MM.1S (cell line): Measurements from ENCODE around the gene SCAPER.

Experiments
- DNase-seq: peaks from one replicate; pipeline ENCODE4 v3.0.0-alpha.2; 2015
- H2AFZ ChIP-seq: fragments of 300-600 bp; sonication (generic); 2 replicates; pipeline ENCODE4 v1.6.0; 2016; ENCODE audit warnings: antibody characterized with exemption, low read length
- H3F3A ChIP-seq: fragments of 300-600 bp; sonication (generic); 2 replicates; pipeline ENCODE4 v1.6.1; 2016; ENCODE audit warnings: mild to moderate bottlenecking, antibody characterized with exemption, low read length, moderate library complexity, mixed read lengths; ENCODE audit not compliant: insufficient read depth
- H3K27ac ChIP-seq: fragments of 300-600 bp; sonication (generic); 2 replicates; pipeline ENCODE4 v1.5.1; 2016; ENCODE audit warnings: mild to moderate bottlenecking, low read length
- H3K27me3 ChIP-seq: fragments of 300-600 bp; sonication (generic); replicated peaks from 2 replicates; pipeline ENCODE4 v1.6.0; 2016; ENCODE audit warnings: low read length; ENCODE audit not compliant: insufficient read depth
- H3K36me3 ChIP-seq: fragments of 300-600 bp; sonication (generic); replicated peaks from 2 replicates; pipeline ENCODE4 v1.6.1; 2016; ENCODE audit warnings: mild to moderate bottlenecking, low read length, mixed read lengths; ENCODE audit not compliant: insufficient read depth
- H3K4me1 ChIP-seq: fragments of 300-600 bp; sonication (generic); 2 replicates; pipeline ENCODE4 v1.6.1; 2016; ENCODE audit warnings: low read length, mixed read lengths
- H3K4me2 ChIP-seq: fragments of 300-600 bp; sonication (generic); 2 replicates; pipeline ENCODE4 v1.6.0; 2016; ENCODE audit warnings: low read depth, low read length
- H3K4me3 ChIP-seq: fragments of 300-600 bp; sonication (generic); 2 replicates; pipeline ENCODE4 v1.5.1; 2016; ENCODE audit warnings: low read length, mixed read lengths
- H3K79me2 ChIP-seq: fragments of 300-600 bp; sonication (generic); 2 replicates; pipeline ENCODE4 v1.6.1; 2016; ENCODE audit warnings: mixed run types, low read length, mixed read lengths
- H3K9ac ChIP-seq: fragments of 300-600 bp; sonication (generic); 2 replicates; pipeline ENCODE4 v1.6.1; 2016; ENCODE audit warnings: low read length, mixed read lengths
- H3K9me2 ChIP-seq: fragments of 300-600 bp; sonication (generic); replicated peaks from 2 replicates; pipeline ENCODE4 v1.6.1; 2016; ENCODE audit warnings: mild to moderate bottlenecking, low read length, mixed read lengths; ENCODE audit not compliant: insufficient read depth
- H3K9me3 ChIP-seq: fragments of 300-600 bp; sonication (generic); replicated peaks from 2 replicates; pipeline ENCODE4 v1.6.1; 2016; ENCODE audit warnings: mild to moderate bottlenecking, low read length, mixed read lengths; ENCODE audit not compliant: insufficient read depth
- H4K20me1 ChIP-seq: fragments of 300-600 bp; sonication (generic); 2 replicates; pipeline ENCODE4 v1.6.1; 2016; ENCODE audit warnings: mild to moderate bottlenecking, low read length, moderate library complexity, mixed read lengths; ENCODE audit not compliant: insufficient read depth
- CTCF ChIP-seq: fragments of 300-600 bp; sonication (generic); IDR thresholded peaks from 2 replicates; pipeline ENCODE4 v1.5.1; 2016; ENCODE audit warnings: antibody characterized with exemption, low read length, mixed read lengths
- EZH2 ChIP-seq: fragments of 300-600 bp; sonication (generic); optimal IDR thresholded peaks from 2 replicates; pipeline ENCODE3; 2017; ENCODE audit warnings: low read depth, mild to moderate bottlenecking, antibody characterized with exemption, low read length, mixed read lengths
- EZH2phosphoT487 ChIP-seq: fragments of 300-600 bp; sonication (generic); IDR thresholded peaks from 2 replicates; pipeline ENCODE4 v1.6.1; 2018; ENCODE audit warnings: antibody characterized with exemption, low read length

The SCAPER gene

GRCh38 chr15:76772776-76773175, 132.4 kb downstream of the SCAPER start:
- no peak for DNase-seq
- Histone ChIP-seq H2AFZ (no peak overlapping the region), H3K4me2 (no peak overlapping the region), H4K20me1 (no peaks in the 10 kb centered on the region), H3K27me3 (no peaks in the 10 kb centered on the region), H3K9me3 (no peaks in the 10 kb centered on the region; the same call in 1 of the 2 replicates), H3F3A (no peaks in the 10 kb centered on the region), H3K4me3 (no peak overlapping the region), H3K27ac (no peak overlapping the region), H3K36me3 (no peaks in the 10 kb centered on the region), H3K4me1 (no peaks in the 10 kb centered on the region), H3K9me2 (no peaks in the 10 kb centered on the region), H3K79me2 (no peaks in the 10 kb centered on the region), H3K9ac (no peak overlapping the region)
- no peak for TF ChIP-seq CTCF

GRCh38 chr15:76764004-76764403, 141.1 kb downstream of the SCAPER start:
- Histone ChIP-seq H3K4me3 (no peak overlapping the region), H3F3A (no peaks in the 10 kb centered on the region), H3K4me2 (no peak overlapping the region), H3K79me2 (no peaks in the 10 kb centered on the region), H3K27ac (no peak overlapping the region), H3K36me3 (no peaks in the 10 kb centered on the region; the same call in 1 of the 2 replicates), H3K27me3 (no peaks in the 10 kb centered on the region), H3K9me3 (no peaks in the 10 kb centered on the region), H2AFZ (no peak overlapping the region), H3K9me2 (no peaks in the 10 kb centered on the region), H3K4me1 (no peaks in the 10 kb centered on the region), H4K20me1 (no peaks in the 10 kb centered on the region), H3K9ac (no peak overlapping the region)
- no peak for DNase-seq
- TF ChIP-seq CTCF: no peak
- TF ChIP-seq EZH2phosphoT487: no peak
- TF ChIP-seq EZH2: no peak

GRCh38 chr15:76763554-76763953, 141.6 kb downstream of the SCAPER start:
- H3K4me2 ChIP-seq: no peak overlapping the region
- H3K4me1 ChIP-seq: no peaks in the 10 kb centered on the region
- H3K4me3 ChIP-seq: no peak overlapping the region
- TF ChIP-seq CTCF (no peak), EZH2 (no peak), EZH2phosphoT487 (no peak)
- H2AFZ ChIP-seq: no peak overlapping the region
- H3K36me3 ChIP-seq: no peaks in the 10 kb centered on the region; the same call in 1 of the 2 replicates
- no peaks in the 10 kb centered on the region for H3F3A ChIP-seq
- H3K9me3 ChIP-seq: no peaks in the 10 kb centered on the region
- H3K79me2 ChIP-seq: no peaks in the 10 kb centered on the region
- no peaks in the 10 kb centered on the region for H4K20me1 ChIP-seq
- DNase-seq: no peak
- H3K27me3 ChIP-seq: no peaks in the 10 kb centered on the region
- H3K9ac ChIP-seq: no peak overlapping the region
- H3K9me2 ChIP-seq: no peaks in the 10 kb centered on the region
- H3K27ac ChIP-seq: no peak overlapping the region
